KOPT-K1 (cell line): ENCODE results near the gene ANKRD63.

Experiments
- H3K27ac ChIP-seq: fragments of 200-600 bp; sonication (generic); 2 replicates; pipeline ENCODE4 v1.5.1; 2016; ENCODE audit warnings: antibody characterized with exemption, mild to moderate bottlenecking, low read depth, low read length; ENCODE audit not compliant: poor library complexity, severe bottlenecking
- H3K36me3 ChIP-seq: fragments of 200-600 bp; sonication (generic); 2 replicates; pipeline ENCODE4 v1.5.1; 2017; ENCODE audit warnings: antibody characterized with exemption, mild to moderate bottlenecking, low read length, moderate library complexity; ENCODE audit not compliant: insufficient read depth
- H3K9me3 ChIP-seq: fragments of 200-600 bp; sonication (generic); 2 replicates; pipeline ENCODE4 v1.5.1; 2017; ENCODE audit warnings: antibody characterized with exemption, low read length, mild to moderate bottlenecking; ENCODE audit not compliant: insufficient read depth, poor library complexity, severe bottlenecking

The ANKRD63 gene

DNA sequence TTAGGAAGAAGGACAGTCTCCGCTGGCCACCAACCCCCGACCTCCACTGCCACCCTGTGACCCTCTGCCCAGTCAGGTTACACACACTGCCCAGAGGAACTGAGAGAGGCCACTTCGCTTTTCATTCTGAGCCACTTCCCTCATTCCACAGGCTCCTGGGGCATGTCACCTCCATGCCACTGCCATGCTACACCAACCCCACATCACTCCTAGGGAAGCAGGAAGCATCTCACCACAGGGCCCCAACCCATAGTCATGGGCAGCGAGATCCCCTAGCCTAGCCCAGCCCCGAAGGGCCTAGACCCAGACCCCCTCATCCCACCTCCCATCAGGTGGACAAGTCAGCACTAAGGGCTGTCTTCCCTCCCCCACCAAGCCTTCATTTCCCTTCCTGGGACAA lies 23.5 kb upstream of the ANKRD63 start:
- H3K27ac ChIP-seq, result peak overlapping the region; percentile 99
- peaks cover 25% of the 10 kb centered on the region; the same call in 1 of the 2 replicates for H3K36me3 ChIP-seq
- no peaks in the 10 kb centered on the region for H3K9me3 ChIP-seq

DNA sequence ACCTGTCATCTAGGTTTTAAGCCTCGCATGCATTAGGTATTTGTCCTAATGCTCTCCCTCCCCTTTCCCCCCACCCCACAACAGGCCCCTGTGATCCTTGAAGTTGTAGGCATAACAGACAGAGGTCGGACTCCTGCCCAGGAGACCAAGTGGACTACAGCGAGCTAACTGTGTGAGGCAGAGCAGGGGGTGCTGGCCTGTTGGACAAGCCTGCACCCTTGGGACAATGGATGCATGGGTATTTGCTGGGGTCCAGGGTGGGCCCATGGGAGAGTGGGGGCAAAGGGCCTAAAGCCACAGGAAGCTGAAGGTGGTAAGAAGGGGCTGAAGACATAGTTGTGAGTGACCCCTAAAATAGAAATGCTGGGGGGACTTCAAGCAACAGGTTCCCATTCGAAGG lies 22.4 kb upstream of the ANKRD63 start:
- Histone ChIP-seq H3K9me3 (peaks cover 2% of the 10 kb centered on the region), H3K36me3 (peaks cover 33% of the 10 kb centered on the region; the same call in 1 of the 2 replicates)

GRCh38 chr15:40303576-40303975 lies 20.7 kb upstream of the ANKRD63 start:
- H3K36me3 ChIP-seq, result peaks cover 40% of the 10 kb centered on the region; the same call in 1 of the 2 replicates

More for the DNA sequence above, 22.4 kb upstream of the ANKRD63 start:
- no peak overlapping the region for H3K27ac ChIP-seq

DNA sequence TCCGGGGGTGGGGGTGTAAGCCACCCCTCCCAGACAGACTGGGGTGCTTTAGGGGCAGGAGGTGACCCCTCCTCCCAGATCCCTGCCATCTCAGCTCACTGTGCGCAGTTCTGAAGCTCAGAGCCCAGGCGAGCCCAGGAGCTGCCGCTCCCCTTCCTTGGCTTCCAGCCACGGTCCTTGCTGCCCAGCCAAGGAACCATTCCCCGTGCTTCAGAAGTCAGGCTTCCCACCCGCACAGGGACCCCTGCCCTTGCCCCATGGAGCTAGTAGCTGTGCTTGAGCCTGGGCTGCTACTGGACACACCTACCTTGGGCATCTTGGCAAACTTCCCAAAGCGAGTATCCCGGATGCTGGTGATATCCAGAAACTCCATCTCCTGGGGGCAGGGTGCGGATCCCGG lies 20.1 kb upstream of the ANKRD63 start:
- Histone ChIP-seq H3K9me3 (peaks cover 4% of the 10 kb centered on the region), H3K27ac (no peak overlapping the region), H3K36me3 (peaks cover 44% of the 10 kb centered on the region; the same call in 1 of the 2 replicates)

More at GRCh38 chr15:40303576-40303975, 20.7 kb upstream of the ANKRD63 start:
- H3K27ac ChIP-seq, result no peak overlapping the region
- peaks cover 4% of the 10 kb centered on the region for H3K9me3 ChIP-seq

DNA sequence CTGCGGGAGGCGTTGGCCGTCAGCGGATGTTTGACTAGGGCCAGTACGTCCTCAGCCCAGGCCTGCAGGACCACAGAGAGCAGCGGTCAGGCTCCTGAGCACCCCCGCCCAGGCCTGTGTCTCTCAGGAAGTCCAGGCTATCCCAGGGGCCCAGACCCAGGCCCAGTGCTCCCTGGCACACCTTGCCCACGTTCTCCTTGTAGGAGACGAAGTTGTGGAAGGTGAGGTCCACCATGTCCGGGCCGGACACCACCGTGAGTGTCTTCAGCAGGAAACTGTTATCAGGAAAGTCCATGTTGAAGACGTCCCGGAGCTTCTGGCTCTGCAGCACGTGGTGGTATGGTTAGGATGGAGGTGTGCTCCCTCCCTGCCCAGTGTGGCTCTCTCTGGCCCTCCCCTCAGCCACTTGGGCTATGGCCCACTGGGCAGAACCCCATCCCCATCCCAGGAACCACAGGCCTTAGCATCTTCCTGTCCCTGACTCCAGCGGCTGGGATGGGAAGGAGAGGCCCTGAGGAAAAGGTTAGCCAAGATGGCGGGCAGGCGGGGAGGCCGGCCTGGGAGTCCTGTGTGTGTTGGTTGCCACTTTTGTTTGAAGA lies 19.5 kb upstream of the ANKRD63 start:
- Histone ChIP-seq H3K27ac (no peak overlapping the region), H3K9me3 (peaks cover 4% of the 10 kb centered on the region), H3K36me3 (peaks cover 44% of the 10 kb centered on the region; the same call in 1 of the 2 replicates)

- Histone ChIP-seq H3K27ac (no peak overlapping the region), H3K36me3 (peaks cover 44% of the 10 kb centered on the region; the same call in 1 of the 2 replicates), H3K9me3 (peaks cover 4% of the 10 kb centered on the region)
These were observed 18.8 kb upstream of the ANKRD63 start for GRCh38 chr15:40301467-40302179.

- Histone ChIP-seq H3K36me3 (peaks cover 44% of the 10 kb centered on the region; the same call in 1 of the 2 replicates), H3K9me3 (peaks cover 4% of the 10 kb centered on the region), H3K27ac (no peak overlapping the region)
These were observed 17.9 kb upstream of the ANKRD63 start for GRCh38 chr15:40300771-40301170.

DNA sequence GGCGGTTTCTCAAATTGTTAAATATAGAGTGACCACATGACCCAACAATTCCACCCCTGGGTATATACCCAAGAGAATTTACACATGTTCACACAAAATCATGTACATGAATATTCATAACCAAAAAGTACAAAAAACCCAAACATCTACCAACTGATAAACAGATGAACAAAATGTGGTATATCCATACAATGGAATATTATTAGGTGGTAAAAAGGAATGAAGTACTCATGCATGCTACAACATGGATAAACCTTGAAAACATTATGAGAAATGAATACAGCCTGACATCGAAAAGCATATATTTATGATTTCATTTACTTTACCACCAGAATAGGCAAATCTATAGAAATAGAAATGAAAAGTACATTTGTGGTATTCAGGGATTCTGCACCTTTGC lies 17.5 kb upstream of the ANKRD63 start:
- peaks cover 44% of the 10 kb centered on the region; the same call in 1 of the 2 replicates for H3K36me3 ChIP-seq
- H3K9me3 ChIP-seq, result peaks cover 4% of the 10 kb centered on the region
- no peak overlapping the region for H3K27ac ChIP-seq

DNA sequence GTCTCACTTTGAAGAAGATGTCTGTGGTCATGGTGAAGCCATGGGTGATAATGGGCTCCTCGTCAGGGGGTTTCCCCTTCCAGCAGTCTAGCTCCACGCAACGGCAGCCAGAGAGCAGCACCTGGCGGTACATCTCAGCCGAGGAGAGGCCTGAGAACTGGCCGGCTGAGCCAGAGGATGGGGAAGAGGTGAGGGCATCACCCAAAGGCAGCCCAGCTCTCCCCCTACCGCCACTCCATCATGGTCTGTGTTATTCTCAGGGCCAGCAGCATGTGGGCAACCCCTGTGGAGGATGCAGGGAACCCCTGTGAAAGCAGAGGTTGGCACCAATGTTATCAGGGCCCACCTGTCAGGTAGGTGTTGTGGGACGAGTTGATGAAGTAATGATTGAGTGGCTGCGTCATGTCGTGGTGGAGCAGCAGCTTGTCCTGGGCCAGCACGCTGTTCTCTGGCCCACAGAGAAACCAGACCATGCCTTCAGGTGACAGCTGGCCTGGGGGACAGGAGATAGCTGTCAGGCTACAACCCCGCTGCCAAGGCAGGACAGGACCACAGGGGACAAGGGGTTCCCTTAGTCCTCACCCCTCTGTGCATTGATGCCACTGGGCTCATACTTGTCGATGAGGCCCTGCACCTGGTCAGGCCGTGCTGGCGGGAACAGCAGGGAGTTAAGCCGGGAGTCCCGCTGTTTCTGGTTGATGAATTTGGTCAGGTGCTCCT lies 15.5 kb upstream of the ANKRD63 start:
- H3K27ac ChIP-seq, result no peak overlapping the region
- peaks cover 39% of the 10 kb centered on the region; the same call in 1 of the 2 replicates for H3K36me3 ChIP-seq
- peaks cover 4% of the 10 kb centered on the region for H3K9me3 ChIP-seq

GRCh38 chr15:40297356-40297755 lies 14.5 kb upstream of the ANKRD63 start:
- peaks cover 29% of the 10 kb centered on the region; the same call in 1 of the 2 replicates for H3K36me3 ChIP-seq

DNA sequence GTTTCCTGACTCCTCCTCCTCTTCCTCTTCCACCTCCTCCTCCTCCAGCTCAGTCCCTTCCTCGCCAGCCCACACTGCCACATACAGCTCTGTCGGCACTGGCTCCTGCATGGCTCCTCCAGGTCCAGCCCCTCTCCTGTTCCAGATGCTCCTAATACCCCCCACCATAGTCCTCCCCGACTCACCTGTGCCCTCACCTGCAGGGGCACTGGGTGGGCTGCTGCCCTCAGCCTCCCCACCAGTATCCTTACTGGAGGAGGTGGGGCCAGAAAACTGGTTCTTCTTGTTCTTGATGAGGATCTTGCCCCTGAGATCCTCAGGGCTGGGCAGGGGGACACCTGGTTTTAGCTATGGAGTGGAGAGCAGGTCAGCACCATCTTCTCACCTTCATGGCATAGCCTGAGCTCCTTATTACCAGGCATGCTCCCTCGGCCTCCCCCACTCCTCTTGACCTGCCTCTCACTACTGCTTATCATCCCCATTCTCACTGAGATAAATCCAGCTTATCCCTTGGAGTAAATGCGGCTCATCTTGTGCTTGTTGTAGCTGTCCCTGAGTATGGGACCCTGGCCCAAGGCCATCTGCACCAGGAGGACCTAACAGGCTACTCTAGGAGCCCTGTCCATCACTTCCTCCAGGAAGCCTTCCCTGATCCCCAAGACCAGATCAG lies 13.8 kb upstream of the ANKRD63 start:
- Histone ChIP-seq H3K36me3 (peaks cover 22% of the 10 kb centered on the region; the same call in 1 of the 2 replicates), H3K27ac (no peak overlapping the region), H3K9me3 (peaks cover 4% of the 10 kb centered on the region)

More at GRCh38 chr15:40297356-40297755, 14.5 kb upstream of the ANKRD63 start:
- peaks cover 4% of the 10 kb centered on the region for H3K9me3 ChIP-seq
- H3K27ac ChIP-seq, result no peak overlapping the region

DNA sequence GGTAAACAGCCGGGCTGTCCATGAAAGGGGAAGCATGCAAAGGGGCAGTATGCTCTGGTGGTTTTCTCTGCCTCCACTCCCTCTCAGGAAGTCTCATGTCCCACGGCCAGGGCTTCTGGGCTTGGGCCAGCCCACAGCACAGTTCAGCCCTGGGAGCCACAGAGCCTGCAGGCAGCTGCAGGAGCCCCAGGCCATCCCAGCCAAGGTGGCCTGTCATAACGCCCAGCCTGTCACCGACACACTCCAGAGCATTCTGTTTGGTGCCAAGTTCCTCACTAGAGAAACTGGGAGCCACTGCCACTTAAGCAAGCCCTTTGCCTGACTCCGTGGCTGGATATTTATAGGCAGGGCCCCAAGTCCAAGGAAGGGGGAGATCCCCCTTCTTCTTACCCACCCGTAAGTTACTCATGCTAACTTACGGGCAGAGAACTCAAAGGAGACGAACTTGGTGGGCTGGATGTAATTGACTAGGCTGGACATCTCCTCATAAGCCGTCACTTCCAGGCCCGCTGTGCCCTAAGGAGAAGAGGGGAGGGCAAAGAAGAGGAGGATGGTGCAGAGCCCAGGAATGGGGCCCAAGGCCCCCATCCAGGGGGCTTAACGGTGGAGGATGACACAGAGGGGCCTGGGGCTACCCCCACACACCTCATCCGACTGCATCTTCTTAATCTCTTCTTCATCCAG lies 13.2 kb upstream of the ANKRD63 start:
- peaks cover 17% of the 10 kb centered on the region; the same call in 1 of the 2 replicates for H3K36me3 ChIP-seq
- H3K9me3 ChIP-seq, result peaks cover 4% of the 10 kb centered on the region
- H3K27ac ChIP-seq, result no peak overlapping the region

DNA sequence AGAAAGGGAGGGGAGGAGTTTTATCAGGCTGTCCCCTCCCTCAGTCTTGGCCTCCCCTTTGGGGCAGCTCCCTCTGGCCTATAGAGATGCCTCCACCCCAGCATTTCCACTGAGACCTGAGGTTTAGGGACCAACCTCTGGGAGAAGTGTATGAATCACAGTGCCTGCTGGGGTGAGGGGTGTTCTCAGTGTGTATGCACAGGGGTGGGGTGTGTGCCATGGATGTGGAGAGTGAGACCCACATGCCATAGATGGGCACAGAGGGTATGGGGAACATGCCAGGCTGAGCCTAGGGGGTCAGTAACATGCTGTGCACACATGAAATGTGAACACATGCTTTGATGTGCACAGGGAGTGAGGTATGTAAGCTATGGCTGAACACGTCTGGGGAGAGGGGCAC lies 12.4 kb upstream of the ANKRD63 start:
- peaks cover 2% of the 10 kb centered on the region for H3K9me3 ChIP-seq
- no peak overlapping the region for H3K27ac ChIP-seq
- peaks cover 11% of the 10 kb centered on the region; the same call in 1 of the 2 replicates for H3K36me3 ChIP-seq
